Stimulated activated CD4-positive, alpha-beta T cell treated with anti-CD3 and anti-CD28 coated beads, Interleukin-4, amount 100 ng/mL, for 4 hours (primary cell): ENCODE measurements around the gene DBN1.

Experiments
- DNase-seq, 2 experiments: peaks; one replicate each; pipeline ENCODE4 v3.0.0-alpha.2; 2020

Gene DBN1

GRCh38 chr5:177442066-177442826 is 31.2 kb downstream of the DBN1 start:
- DNase-seq, result no peak

- DNase-seq, result no peak
Observed at GRCh38 chr5:177440990-177441780, 32.2 kb downstream of the DBN1 start.

DNA sequence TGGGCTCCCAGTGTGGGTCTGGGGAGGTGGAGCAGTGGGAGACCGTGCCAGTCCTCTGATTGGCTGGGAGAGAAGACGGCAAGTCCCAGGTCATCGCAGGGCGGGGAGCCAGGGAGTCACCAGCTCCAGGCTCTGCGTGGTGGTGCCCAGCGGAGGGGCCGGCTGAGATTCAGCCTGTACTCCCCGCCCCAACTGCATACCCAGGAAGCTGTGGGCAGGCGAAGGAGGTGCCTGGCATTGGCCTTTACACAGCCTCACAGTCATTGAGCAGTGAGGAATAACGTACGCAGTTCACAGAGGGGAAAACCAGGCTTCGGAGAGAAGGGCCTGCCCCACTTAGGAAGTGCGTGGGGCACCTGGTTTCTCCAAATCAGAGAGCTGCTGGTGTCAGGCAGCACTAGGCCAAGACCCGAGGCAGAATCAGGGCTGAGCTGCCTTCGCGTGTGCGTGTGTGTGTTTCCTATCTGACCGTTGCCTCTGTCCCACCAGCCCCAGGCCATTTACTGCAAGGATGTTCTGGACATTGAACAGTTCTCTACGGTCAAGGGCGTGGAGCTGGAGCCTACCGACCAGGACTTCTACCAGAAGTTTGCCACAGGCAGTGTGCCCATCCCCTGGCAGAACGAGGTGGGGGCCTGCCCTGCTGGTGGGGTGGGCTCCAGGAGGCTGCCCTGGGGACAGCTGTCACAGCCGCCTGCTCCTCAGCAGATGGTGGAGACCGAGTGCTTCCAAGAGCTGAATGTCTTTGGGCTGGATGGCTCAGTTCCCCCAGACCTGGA is 33.0 kb downstream of the DBN1 start:
- peak in 1 of 2 experiments; percentile 67 for DNase-seq

DNA sequence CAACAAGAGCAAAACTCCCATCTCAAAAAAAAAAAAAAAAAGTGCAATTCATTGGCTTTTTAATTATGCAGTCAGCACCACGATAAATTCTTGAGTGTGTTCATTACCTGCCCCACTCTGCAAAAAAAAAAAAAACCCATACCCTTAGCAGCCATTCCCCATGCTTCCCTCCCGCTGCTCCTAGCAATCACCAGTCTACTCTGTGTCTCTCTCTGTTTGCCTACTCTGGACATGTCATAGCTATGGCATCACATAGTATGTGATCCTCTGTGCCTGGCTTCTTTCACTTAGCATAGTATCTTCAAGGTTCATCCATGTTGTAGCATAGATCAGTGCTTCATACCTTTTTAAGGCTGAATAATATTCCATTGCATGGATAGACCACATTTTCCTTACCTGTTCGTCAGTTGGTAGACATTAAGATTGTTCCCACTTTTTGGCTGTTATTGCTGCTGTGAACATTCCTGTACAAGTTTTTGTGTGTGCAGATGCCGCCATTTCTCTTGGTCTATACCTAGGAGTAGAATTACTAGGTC is 33.8 kb downstream of the DBN1 start:
- DNase-seq, result no peak

DNA sequence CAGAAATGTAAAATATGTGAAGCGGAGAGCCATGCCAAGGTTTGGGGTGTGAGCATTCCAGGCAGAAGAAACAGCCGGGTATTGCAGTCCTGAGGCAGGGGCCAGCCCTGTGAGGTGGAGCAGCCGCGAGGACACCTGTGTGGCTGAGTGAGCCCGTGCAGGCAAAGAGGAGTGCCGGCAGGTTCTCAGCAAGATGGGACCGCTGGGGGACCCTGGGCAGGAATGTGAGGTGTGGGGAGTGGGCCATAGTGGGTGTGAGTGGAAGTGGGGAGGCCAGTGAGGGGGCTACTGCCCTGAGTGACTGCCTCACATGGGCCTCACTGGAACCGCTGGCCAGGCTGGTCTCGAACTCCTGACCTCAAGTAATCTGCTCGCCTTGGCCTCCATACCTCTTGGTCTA is 35.0 kb downstream of the DBN1 start:
- DNase-seq, result no peak

GRCh38 chr5:177437623-177438022 is 35.8 kb downstream of the DBN1 start:
- no peak for DNase-seq

GRCh38 chr5:177435847-177436536 is 37.4 kb downstream of the DBN1 start:
- DNase-seq, result no peak

- no peak for DNase-seq
Observed at GRCh38 chr5:177434942-177435738, 38.3 kb downstream of the DBN1 start.

DNA sequence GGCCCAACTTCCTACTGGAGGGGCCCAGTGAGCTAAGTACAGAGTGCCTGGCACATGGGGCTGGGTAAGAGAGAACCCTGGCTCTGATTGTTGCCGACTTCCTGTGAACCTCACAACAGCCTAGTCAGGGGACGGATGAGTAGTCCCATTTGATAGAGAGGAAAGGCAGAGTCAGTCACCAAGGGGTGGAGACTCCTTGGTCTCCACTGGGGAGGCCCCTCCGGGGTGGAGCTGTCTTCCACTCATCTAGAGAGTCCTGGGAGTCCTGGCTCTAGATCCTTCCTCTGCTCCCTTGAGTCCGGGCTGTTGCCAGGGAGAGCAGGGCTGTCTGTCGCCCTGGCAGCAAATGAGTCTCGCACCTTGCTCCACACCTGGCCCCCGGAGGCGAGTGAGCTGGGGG is 39.0 kb downstream of the DBN1 start:
- peak in 1 of 2 experiments; percentile 74 for DNase-seq

GRCh38 chr5:177433658-177434217 is 39.7 kb downstream of the DBN1 start:
- no peak for DNase-seq

DNA sequence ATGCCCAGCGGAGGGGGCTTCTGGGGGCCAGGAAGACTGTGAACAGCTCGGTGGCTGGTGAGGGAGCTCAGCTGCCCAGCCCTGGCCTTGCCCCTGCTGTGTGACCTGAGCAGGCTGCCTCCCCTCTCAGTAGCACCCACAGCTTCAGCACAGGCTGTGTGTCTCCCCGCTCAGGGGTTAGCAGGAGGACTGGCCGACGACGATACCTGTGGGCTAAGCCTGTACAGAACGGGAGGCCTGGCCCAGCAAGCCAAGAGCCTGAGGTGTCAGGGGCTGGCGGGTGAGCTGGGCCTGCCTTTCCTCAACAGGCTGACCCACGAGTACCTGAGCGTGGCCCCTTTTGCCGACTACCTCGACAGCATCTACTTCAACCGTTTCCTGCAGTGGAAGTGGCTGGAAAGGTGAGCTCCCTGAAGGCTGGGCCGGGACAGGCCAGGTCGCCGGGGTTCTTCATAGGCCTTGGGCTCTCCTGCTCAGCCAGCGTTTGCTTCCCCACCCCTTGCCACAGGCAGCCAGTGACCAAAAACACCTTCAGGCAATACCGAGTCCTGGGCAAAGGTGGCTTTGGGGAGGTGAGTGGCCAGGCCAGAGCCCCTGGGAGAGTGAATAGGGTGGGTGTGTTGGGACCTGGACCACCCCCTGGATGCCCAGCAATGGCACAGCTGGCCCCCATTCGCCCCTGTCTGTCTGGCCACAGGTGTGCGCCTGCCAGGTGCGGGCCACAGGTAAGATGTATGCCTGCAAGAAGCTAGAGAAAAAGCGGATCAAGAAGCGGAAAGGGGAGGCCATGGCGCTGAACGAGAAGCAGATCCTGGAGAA is 40.4 kb downstream of the DBN1 start:
- no peak for DNase-seq

- peak in 1 of 2 experiments; percentile 51 for DNase-seq
Observed at GRCh38 chr5:177432143-177432838, 41.1 kb downstream of the DBN1 start.

GRCh38 chr5:177431317-177432142 is 41.9 kb downstream of the DBN1 start:
- peak; percentile 49 to 60 for DNase-seq

DNA sequence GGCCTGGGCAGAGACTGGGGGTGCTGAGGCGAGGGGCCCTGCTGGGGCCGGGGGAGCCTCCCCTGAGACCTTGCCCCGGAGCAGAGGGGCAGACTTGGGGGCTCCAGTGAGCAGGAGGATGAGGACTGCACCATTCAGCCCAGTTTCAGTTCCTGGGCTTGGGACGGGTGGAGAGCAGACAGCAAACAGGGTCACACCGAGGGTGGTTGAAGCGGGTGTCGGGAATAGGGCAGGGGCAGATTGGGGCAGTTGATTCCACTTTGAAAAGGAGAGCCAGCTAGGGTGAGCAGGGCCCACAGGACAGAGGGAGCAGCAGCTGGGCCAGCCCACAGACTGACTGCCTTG is 42.5 kb downstream of the DBN1 start:
- DNase-seq, result no peak

GRCh38 chr5:177430140-177430951 is 43.1 kb downstream of the DBN1 start:
- DNase-seq, result no peak

- peak; percentile 80 to 94 for DNase-seq
Observed at GRCh38 chr5:177429248-177430040, 44.0 kb downstream of the DBN1 start.

DNA sequence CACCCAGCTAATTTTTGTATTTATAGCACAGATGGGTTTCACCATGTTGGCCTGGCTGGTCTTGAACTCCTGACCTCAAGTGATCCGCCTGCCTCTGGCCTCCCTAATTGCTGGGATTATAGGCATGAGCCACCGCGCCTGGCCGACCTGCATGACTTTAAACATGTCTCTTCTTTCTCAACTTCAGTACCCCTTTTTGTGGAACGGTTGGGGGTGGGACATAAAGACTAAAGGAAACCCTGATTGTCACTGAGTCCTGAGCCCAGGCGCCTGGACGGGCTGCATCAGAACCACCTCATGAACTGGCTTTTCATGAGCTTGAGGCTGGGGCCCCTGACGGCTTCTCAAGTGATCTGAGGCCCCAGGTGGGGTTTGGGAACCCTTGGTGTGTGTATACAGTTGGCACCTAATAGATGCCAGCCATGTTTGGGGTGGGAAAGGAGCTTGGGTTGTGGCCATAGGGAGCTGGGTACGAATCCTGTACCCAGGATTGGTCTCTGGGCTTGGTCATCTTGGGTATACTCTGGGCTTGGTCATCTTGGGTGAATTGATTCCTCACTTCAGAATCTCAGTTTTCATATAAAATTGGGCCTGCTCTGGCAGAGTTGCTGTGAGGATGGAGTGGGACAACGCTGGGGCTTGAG is 44.7 kb downstream of the DBN1 start:
- no peak for DNase-seq
